ENCODE results near the gene TMEM128.
"Not testable (repeated sequence)": the region's sequence is repeated elsewhere in the genome, so short reads cannot be mapped to it uniquely, and the experiment has no call there.

Gene TMEM128

DNA sequence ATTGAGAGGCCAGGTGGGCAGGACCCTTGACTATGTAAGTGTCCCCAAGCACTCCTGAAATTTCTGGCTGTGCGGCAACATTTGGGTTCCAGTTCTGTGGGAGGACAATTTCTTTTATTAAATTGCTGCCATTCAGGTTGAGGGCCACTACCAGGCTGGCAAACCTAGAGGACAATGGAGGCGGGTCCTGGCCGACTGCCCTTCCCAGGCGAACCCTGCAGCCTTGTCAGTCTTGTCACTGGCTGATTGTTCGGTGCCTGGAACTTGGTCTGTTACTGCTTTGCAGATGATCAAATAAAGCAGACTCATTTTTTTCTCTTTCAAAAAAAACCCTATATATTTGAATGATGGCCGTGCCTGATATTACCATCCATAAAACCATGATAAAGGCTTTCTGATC, 6.6 kb upstream of the TMEM128 start:
- no peak for DNase-seq

DNA sequence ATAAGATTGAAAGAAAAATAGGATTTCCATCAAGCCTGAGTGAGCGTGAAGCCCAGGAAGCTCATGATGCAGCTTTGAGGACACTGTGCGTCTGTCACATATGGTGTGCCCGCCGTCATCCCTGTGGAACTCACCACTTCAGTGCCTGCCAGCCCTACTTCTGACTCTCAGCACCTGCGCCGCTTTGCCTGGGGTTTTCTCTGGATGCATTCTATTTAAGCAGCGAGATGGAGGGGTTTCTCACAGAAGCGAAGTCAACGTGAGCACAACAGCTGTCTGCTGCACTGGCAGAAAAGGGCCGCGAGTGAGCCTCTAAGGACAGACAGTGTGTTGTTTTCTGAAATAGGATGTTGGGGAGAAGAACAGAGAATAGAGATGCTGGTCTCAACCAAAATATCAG, 6.2 kb upstream of the TMEM128 start:
- no peak for DNase-seq

DNA sequence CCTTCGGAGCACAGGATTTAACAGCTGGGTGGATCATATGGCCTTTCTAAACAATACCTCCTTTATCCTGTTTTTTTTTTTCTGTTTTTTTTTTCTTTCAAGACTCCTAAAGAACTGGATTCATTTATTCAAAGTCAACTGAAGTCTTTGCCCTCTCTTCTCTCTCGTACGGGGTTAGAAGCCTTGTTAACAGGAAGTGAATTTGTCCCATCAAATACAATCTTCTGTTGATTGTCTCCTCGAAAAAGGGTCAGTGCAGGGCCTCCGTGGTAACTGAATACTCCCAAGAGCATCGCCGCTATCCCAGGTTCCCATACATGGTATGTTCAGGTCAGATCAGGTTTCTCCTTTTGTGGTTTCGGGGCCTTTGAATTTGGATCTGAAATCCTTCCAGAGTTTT, 1.8 kb upstream of the TMEM128 start:
- DNase-seq = no peak

DNA sequence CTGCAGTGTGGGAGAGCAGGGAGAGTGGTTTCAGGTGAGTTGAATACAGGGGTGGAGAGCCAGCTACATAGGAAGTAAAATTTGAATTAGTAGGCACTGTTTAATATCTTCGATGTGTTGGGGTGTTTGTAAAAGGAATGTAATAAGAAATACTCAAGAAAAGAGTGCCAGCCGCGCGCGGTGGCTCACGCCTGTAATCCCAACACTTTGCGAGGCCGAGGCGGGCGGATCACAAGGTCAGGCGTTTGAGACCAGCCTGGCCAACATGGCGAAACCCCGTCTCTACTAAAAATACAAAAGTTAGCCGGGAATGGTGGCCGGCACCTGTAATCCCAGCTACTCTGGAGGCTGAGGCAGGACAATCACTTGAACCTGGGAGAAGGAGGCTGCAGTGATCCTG, 1.3 kb upstream of the TMEM128 start:
- not testable (repeated sequence) for DNase-seq

DNA sequence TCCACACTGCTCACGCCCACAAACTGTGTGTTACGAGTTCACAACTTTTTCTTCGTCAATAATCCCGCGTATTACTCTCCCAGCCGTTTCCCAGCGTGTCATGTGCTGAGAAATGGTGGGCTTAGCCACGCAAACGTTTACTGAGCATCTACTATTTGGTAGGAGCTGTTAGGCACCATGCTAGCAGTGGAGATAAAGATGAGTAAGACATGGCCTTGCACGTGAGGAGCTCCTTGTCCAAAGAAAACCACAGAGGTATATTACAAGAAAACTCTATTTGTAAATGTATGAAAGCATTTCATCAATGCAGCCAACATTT, 821 bp upstream of the TMEM128 start:
- DNase-seq = no peak

DNA sequence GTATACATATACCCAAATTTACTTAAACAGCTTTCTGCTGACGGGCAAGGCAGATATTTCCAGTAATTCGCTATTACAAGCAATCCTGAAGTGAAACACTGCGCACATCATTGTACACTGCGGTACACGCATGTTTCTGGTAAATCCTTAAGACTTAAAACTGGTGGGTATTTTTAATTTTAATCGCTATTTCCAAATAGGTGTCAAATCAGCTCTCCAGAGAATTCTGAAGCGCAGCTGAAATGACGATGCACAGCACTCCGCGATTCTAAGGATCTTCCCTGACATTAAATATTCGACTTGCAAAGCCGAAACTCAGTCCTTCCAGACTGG, 361 bp downstream of the TMEM128 start:
- no peak for DNase-seq

DNA sequence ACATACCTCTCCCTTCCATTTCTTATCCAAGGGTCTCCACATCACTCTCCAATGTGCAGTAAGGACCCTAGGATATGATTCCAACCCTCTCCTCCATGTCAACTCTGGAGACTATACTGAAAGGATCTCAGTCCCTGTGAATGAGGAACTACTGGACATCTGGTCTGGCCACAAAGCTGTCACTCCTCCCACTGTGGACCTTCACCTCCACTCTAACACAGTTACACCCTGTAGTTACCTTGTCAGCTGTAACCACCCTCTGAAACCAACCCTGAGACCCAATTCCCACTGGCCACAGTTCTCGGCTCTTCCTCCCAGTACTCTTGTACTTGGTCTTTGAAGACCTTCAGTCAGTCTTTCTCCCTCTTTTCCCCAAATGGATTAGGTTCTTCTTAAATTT, 2.9 kb downstream of the TMEM128 start:
- no peak for DNase-seq

DNA sequence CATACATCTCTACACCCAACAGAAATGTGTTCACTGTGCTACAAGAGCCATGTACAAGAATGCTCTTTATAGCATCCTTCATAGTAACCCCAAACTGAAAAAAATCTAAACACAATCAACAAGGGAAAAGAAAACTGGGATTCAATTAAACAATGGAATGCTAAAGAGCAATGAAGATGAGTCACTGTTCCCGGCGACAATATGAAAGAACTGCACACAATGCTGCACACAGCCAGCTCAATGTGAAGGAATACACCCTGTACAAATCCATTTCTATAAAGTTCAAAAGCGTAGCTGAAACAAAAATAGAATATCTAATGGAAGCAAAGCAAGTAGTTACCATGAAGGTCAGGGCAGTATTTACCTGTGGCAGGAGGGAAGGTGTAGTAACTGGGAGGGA, 8.5 kb downstream of the TMEM128 start:
- DNase-seq = not testable (repeated sequence)

DNA sequence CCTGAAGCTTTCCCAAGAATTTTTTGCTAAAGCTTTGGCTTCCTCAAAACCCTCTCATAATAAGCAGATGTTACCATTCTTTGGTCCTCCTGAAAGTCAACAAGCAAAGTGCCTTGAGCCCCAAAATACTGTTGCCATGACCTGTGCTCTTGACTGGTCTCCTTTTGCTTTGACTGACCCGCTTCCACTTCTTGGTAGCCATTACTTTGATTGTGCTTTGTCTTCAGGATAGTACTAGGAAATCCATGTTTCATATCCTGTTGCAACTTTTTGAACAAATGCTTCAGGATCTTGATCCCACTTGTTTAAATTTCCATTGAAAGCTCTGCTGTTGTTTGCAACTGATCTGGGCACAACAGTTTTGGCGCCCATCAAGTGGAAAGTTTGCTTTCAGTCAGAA, 14.4 kb downstream of the TMEM128 start:
- no peak for DNase-seq

DNA sequence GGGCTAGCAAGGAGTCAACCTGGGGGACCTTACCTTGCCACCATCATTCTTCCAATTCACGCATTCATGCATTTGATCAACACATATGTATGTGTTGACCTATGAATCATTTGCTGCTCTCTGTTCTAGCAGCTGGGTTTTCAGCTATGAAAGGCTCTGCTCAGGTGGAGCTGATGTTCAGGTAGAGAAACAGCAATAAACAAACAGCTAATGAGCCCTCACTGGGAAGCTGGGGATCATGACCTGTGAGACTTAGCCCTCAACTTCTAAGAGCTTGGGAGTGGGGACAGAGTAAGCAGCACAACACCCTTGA, 19.7 kb downstream of the TMEM128 start:
- no peak for DNase-seq

DNA sequence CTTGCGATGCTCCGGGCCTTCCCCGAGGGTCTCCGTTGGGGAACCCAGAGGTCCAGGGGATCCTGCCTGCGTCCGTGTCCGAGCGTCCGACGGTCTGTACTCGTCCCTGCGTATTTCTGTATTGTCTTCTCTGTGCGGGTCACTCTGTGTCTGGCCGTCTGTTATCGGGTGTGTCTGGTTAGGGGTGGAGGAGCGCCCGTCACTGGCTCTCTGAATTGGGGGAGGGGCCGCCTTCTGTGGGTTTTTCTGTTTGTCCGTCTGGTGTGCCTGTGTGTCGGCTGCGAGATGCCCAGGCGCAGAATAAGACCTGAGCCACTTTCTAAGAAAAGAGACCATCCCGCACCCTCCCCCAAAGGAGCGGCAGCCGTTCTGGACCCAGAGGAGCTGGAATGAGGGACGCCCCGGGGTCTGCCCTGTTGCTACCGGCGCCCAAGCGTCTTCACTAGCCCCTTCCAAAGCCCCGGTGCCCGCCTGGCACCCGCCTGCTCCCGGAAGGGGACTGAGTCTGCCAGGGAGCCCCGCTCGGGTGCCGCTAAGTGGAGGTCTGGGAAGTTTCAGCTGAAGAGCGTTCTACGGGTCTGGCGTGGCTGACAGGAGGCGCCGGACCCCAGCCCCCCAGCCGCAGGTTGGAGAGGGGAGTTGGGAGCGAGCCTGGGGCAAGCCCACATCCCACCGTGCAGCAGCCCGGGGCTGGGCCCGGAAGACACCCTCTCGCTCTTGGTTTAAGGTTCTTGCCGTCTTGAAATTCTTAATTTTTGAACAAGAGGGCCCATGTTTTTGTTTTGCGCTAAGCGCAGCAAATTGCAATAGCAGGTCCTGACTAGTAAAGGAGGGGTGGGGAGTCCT, 20.3 kb downstream of the TMEM128 start:
- DNase-seq = no peak

DNA sequence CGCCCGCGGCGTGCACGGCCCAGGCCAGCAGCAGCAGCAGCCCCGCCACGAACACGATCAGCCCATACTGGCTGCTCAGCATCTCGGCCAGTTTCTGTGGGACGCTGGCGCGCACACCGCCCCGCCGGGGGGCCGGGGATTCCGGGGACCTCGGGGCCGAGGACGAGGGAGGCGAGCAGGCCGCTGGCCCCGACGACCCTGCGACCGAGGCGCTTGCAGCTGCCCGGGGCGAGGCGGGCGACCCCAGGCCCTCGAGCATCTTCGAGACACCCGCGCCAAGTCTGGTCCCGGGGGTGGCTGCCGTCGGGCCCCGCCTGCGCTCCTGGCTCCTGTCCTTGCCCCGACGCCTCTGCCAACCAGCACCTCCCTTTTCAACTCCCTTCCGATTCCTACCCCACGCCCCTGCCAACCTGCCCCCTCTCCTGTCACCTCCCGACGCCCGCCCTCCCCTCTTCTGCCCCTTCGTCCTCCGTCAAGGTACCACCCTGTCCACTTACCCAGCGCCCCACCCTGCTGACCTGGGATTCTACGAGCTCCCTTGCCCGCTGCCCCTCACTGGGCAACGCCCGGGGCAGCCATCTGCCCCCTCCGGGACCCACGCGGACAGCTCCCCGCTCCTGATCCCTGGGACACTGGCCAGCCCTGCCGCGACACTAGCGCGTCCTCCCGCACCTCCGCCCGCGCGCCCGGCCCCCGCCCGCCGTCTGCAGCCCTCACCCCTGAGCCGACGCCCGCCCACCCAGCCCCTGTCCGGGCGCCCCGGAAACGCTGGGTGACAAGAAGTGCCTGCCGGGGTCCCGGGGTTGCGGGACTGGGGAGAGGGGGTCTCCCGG, 21.2 kb downstream of the TMEM128 start, which contains the start of gene OTOP1:
Gene OTOP1, minus strand, starts transcription at position 324 of the 833 bp plus-strand sequence. Its CDS starts 65 bp downstream, at position 259.
- DNase-seq = no peak

DNA sequence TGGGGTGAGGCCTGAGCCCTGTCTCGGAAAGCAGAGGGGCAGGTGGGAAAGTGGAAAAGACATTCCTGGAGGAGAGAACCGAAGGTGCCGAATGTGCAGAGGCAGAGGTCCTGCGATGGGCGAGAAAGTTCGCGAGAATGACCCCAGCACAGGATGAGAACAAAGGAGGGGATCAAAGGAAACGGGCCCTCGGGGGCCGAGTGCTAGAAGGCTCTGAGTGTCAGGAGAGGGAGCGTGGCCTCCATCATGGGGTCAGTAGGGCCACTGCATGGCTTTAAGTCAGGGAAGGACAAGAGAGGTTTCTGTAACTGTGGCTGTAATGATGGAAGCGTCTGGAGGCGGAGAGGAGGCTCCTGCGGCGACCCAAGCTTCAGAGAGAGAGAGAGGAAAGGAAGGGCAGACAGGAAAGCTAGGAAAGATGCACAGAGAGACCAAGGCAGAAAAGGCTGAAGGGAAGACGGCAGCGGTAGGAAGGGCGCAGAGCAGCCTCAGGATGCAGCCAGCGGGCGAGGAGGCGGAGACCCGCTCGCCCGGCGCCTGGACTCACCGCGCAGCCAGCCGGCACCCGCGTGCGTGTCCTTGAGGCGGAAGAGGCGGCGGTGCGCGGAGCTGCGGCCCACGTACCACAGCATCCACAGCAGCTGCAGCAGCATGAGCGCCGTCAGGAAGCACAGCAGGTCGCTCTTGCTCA, 22.0 kb downstream of the TMEM128 start:
- DNase-seq = no peak

DNA sequence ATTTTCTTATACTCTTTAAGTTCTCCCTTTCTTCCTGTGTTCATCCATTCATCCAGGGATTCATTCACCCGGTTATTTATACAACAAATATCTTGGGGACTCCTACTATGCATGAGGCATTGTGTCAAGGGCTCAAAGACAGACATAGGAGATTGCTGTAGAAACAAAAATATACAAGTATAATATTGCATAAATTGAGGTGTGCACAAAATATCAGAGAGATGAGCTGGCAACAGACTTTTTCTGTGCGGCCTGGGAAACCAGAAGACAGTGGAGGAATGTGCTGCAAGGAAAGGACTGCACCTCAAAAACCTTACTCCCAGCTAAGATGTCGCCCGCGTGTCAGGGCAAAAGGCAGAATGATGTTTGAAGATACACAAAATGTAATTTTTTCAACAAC, 30.9 kb downstream of the TMEM128 start:
- DNase-seq = no peak

DNA sequence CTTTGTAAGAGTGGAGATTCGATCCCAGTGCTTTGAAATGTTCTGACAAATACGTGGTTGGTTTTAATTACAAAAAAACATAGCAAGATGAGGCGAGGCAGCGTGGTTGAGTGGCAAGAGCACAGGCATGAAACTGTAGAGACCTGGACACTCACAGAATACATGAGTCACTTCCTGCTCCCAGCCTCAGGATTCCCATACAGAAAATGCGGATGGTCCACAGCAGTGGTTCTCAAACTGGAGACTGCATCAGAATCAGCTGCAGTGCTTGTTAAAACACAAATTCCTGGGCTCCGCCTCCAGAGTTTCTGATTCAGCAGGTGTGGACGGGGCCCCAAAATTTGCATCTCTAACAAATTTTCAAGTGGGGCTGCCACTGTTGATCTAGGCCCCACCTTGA, 31.4 kb downstream of the TMEM128 start:
- no peak for DNase-seq

DNA sequence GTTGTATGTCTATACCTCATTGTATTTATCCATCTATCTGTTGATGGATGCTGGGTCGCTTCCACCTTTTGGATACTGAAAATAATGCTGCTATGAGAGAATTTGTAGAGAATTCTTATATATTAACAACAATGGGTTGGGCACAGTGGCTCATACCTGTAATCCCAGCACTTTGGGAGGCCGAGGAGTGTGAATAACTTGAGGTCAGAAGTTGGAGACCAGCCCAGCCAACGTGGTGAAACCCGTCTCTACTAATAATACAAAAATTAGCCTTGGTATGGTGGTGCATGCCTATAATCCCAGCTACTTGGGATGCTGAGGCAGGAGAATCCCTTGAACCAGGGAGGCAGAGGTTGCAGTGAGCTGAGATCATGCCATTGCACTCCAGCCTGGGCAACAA, 34.3 kb downstream of the TMEM128 start:
- DNase-seq = not testable (repeated sequence)

DNA sequence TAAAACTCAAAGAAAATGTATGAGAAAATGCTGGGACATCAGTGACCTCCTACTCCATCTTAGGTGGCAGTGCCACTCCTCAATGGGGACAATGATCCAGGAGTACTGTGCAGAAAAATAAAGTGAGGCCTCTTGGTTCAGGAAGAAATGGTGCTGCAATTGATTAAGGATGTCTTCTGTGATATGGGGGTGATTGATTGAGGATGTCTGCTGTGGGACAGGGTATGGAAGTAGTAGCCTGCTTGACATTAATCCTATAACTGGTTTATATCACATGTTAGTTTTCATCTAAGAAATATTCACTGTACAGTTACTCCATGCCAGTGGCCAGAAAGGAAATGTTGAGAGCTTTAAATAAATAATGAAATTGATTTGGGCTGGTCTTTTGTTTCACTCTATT, 41.8 kb downstream of the TMEM128 start:
- no peak for DNase-seq

DNA sequence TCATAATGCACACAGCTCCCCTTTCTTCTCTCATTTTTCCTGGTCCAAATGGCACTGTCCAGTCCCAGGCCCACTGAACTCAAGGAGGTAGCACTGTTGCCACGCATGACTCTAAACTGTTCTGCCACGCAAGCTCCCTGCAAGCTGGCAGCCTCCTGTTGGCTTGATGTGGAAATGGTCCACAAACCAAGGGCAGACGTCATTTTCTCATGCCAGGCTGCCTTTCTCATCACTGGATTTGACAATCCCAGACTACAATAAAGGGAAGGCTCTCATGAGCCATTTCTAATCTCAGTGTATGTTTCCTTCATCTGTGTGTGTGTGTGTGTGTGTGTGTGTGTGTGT, 43.6 kb downstream of the TMEM128 start:
- no peak for DNase-seq

DNA sequence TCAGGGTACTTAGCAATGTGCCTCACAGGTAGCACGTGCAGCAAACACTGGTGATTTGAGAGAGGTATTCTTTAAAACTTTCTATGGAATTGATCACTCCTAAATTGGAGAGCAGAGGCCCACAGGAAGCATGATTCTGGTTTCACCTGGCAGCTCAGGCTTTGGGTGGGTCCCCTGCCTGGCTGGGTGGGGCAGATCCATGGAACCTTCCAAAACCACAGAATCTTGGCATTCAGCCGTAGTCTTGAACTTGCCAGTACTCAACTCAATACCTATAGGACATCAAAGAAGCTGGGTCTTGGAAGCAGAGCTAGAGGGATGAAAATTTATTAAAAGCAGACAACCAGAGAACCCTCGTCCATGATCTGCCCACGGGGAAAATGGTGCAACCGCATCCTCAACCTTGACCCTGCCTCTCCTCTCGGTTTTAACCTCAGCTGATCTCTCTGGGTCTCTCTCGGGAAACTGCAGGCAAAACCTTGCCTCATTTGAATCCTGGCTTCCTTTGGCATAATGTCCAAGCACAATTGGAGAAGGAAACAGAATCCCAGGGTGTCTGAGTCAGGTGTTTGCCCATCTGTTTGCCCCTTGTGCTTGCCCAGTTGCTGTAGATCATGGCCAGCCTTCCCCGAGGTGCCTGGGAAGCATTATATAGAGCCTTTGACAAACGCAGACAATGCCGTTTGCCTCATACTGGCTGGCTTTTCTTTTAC, 44.2 kb downstream of the TMEM128 start:
- DNase-seq = no peak

DNA sequence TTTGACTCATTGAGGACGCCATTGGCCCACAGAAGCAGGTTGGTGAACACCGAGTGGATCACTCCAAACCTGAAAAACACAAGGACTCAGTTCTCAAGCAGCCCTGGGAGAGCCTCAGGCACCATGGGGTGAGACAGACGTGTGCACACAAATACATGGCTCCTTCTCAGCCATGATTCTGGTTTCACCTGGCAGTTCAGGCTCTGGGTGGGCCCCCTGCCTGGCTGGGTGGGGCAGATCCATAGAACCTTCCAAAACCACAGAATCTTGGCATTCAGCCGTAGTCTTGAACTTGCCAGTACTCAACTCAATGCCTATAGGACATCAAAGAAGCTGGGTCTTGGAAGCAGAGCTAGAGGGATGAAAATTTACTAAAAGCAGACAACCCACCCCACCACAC, 45.5 kb downstream of the TMEM128 start:
- no peak for DNase-seq

DNA sequence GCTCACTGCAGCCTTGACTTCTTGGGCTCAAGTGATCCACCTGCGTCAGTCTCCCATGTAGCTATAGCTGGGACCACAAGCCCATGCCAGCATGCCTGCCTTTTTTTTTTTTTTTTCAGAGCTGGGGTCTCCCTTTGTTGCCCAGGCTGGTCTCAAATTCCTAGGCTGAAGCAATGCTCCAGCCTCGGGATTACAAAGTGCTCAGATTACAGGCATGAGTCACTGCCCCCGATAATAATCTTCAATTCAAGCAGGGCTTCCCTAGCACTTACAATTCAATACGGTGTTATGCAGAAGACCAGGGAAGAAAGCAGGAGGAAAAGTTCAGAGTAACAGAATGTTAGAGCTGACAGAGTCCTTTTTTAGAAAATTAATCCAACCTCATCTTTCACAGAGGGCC, 47.4 kb downstream of the TMEM128 start:
- no peak for DNase-seq

DNA sequence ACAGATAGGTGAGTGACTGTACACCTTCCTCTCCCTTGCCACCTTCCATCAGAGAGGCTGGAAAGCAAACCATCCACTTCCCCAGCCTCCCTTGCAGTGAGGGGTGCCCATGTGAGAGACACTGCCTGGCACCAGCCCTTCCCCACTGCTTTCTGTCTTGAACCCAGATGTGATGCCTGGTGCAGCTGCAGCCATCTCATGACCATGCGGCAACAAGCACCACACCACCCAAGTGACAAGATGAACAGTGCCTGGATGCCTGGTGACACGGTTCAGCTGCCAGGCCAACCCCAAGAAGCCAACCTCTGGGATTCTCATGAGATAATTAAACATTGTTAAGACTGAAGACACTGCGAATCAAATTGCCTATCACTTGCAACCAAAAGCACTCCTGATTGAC, 52.7 kb downstream of the TMEM128 start:
- no peak for DNase-seq

DNA sequence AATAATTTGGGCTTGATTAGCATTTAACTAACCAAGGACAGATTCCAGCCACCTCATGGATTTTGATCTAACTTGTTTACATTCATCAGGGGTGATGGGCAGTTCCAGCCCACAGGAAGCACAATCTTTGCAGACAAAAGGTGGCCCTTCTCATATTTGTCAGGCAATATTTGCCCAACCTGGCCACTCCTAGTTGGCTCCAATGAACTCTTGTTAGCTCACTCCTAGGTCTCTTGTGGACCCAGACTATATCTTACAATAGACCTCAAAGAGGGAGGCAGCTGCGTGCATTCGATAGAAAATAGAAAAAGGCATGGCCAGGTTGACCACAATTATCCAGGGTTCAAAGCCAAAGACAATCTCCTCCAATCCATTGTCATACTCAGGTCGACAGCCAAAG, 59.5 kb downstream of the TMEM128 start:
- DNase-seq = not testable (repeated sequence)

Data from CD4-positive, alpha-beta T cell treated with Interferon gamma for 1 hour (primary cell).